ENCODE measurements around the gene KCNIP3. TPM values are rescaled to one million over a fixed set of nuclear protein-coding genes. Genes with fewer than 3 reads are reported as not detected.
"Not testable (repeated sequence)": the region's sequence is repeated elsewhere in the genome, so short reads cannot be mapped to it uniquely, and the experiment has no call there.

The KCNIP3 gene
- total RNA-seq, 4 donors from 2014 or later = 5.2 to 20.4 (median 11.4) TPM

DNA sequence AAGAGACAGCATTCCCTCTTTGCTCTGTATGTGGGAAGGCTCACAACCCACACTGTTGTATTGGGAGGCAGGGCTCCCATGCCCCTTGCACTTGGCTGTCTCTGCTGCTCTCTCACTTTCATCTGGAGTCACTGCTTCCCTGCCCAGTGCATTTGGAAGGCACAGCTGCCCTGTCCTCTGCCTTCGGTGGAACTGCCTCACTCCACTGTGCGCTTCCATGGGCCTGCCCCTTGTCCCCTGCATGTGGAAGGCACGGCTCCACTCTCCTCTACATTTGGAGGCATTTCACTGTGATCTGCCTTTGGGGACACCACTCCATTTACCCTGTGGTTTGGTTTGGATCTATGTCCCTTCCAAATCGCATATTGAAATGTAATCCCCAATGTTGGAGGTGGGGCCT lies 32.0 kb upstream of the KCNIP3 start:
- intact Hi-C loops (cut with DNase I; ENCODE audit: low total_unique reads) = no loop called here
- TF ChIP-seq, protein P1, sequence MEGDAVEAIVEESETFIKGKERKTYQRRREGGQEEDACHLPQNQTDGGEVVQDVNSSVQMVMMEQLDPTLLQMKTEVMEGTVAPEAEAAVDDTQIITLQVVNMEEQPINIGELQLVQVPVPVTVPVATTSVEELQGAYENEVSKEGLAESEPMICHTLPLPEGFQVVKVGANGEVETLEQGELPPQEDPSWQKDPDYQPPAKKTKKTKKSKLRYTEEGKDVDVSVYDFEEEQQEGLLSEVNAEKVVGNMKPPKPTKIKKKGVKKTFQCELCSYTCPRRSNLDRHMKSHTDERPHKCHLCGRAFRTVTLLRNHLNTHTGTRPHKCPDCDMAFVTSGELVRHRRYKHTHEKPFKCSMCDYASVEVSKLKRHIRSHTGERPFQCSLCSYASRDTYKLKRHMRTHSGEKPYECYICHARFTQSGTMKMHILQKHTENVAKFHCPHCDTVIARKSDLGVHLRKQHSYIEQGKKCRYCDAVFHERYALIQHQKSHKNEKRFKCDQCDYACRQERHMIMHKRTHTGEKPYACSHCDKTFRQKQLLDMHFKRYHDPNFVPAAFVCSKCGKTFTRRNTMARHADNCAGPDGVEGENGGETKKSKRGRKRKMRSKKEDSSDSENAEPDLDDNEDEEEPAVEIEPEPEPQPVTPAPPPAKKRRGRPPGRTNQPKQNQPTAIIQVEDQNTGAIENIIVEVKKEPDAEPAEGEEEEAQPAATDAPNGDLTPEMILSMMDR (IDR thresholded peaks at IDR 0.05) = no peak
- no peak for TF ChIP-seq POLR2A (IDR thresholded peaks at IDR 0.05)
- DNase-seq (ENCODE audit: low spot score in 2 of 2) = peak; percentile 5 to 42
- H3K4me3 ChIP-seq (ENCODE audit: low read depth, poor library complexity, severe bottlenecking) = no peak overlapping the region
- WGBS, 2 donors = 83 to 84% methylated on average over 4 of the region's 4 CpGs

DNA sequence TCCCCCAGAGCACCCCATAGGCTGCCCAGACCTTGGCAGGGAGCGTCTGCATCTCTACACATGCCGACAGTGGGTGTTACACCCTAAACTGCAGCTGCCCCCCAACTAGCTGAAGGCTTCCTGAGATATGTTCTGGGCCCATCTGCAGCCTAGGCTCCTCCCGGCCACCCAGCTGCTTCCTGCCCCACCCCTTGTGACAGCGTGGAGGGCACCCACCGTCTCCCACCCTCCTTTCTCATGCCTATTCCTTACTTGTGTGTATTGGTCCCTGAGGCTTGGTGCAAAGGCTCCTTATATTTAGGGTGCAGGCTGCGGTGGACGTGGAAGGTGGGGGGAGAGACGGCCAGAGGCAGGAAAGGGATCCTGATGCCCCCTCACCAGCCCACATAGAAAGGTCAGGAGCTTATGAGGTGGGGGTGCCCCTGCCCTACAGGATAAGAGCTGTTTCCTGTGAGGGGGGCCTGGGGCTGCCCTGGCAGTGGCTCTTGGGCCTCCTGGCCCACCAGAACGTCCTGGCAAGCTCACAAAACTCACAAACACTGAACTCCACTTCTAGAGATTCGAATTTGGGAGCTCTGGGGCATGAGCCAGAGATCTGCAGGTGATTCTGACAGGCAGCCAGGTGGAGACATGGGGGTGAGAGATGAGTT lies 30.2 kb upstream of the KCNIP3 start:
- no peak overlapping the region for H3K4me3 ChIP-seq (ENCODE audit: low read depth, poor library complexity, severe bottlenecking)
- intact Hi-C loops (cut with DNase I; ENCODE audit: low total_unique reads) = no loop called here
- WGBS, 2 donors = 77 to 78% methylated on average over 10 of the region's 10 CpGs
- DNase-seq (ENCODE audit: low spot score in 2 of 2) = peak; percentile 5 to 66
- TF ChIP-seq POLR2A (IDR thresholded peaks at IDR 0.05) = no peak
- TF ChIP-seq, protein P1 (IDR thresholded peaks at IDR 0.05) = no peak

DNA sequence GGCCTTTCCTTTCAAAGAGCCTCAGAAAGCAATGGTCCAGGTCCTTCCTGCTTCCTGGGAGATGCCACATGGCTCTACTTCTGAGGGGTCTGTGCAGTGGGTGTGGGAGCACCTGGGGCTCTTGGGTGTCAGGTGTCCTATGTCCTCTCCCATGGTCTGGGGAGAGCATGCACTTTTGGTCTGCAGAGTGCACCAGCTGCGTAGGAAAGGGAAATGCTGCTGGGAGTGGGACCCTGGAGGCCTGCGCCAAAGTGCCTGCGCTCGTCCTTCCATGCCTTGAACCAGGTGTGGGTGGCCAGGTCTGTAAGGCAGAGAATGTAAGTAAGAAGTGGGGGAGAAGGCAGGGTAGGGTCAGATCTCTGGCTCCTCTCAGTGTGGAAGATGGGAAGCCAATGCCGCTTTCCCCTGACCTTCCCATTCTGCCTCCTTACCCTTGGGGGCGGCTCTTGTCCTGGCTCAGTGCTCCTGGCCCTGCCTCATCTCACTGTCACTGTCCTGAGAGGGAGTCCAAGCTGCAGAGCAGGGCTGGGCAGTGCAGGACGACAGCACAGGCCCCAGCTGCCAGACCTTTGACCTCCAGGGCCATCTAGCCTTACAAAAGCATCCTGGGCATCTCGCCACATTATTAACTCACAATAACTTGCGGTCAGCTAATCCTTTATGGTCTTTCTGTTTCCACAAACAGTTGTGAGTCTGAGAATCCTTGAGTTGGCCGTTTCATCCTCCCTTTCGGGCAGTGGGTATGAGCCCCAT lies 29.5 kb upstream of the KCNIP3 start:
- intact Hi-C loops (cut with DNase I; ENCODE audit: low total_unique reads) = no loop called here
- DNase-seq (ENCODE audit: low spot score in 2 of 2) = peak; percentile 8 to 63
- no peak overlapping the region for H3K4me3 ChIP-seq (ENCODE audit: low read depth, poor library complexity, severe bottlenecking)
- TF ChIP-seq, protein P1 (IDR thresholded peaks at IDR 0.05) = no peak
- TF ChIP-seq POLR2A (IDR thresholded peaks at IDR 0.05) = no peak
- WGBS, 2 donors = 86 to 87% methylated on average over 11 of the region's 11 CpGs

DNA sequence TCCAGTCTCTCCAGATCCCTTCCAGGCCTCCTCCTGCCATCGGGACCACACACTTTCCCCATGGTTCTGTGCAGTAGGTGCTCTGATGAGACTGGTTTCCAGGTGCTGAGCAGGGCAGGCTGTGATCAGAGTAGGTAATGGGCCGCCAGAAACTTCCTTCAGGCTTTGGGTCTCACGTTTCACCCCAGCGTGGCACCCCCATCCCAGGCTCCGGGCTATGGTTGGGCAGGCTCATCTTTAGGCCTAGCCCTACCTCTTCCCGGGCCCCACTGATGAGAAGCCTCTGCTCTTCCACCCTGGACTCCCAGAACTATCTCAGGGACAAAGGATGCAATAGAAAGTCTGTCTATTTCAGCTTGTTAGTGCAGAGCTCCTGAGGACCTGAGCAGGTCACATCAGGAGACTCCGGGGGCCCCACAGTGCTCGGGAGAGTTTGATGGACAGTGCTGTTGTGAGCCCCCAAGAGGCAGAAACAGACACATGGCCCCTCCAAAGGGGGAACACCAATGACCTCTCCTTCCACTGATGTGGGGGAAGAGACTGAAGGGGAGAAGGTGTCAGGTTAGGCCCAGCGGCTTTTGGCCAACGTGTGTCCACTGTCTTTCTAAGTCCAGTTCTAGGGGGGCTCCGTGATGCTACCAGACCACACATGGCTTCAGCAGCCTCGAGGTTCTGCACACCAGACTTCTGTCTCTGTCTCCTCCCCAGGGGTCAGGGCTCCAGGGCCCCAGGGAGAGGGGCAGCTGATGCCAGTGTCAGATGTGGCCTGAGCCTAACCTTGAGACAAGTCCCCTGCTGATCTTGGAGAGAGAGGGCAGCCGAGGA lies 28.7 kb upstream of the KCNIP3 start:
- TF ChIP-seq POLR2A (IDR thresholded peaks at IDR 0.05) = no peak
- TF ChIP-seq, protein P1 (IDR thresholded peaks at IDR 0.05) = no peak
- DNase-seq (ENCODE audit: low spot score in 2 of 2) = peak; percentile 8 to 76
- H3K4me3 ChIP-seq (ENCODE audit: low read depth, poor library complexity, severe bottlenecking) = no peak overlapping the region
- WGBS, 2 donors = 90% methylated on average over 13 of the region's 13 CpGs
- intact Hi-C loops (cut with DNase I; ENCODE audit: low total_unique reads) = no loop called here

DNA sequence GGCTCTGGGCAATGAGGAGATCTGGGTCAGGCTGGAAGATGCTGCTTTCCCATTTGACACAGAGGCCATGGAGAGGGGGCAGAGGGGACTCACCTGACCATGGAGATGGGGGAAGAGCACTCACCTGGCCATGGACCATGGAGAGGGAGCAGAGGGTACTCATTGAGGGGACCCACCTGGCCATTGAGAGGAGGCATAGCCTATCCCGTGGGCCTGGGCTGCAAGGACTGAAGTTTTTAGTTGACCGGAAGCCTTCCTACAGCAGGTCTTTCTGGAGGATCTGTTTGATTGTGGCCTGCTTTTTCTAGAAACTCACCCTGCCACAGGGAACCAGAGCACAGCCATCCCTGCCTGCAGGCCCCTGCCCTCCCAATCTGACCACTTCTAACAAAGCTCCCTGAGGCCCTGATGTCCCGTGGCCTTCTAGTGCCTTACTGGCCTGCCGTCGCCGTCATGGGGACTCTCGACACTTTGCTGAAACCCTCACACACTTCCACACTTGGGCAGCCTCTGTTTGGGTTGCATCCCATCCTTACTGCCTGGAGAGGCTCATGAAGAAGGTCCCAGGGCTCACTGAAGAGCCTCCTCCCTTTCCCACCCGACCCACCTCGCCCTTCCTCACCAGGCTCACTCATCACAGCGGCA lies 28.0 kb upstream of the KCNIP3 start:
- 90 to 95% methylated on average over 10 of the region's 10 CpGs for WGBS, 2 donors
- intact Hi-C loops (cut with DNase I; ENCODE audit: low total_unique reads) = no loop called here
- TF ChIP-seq POLR2A (IDR thresholded peaks at IDR 0.05) = no peak
- TF ChIP-seq, protein P1 (IDR thresholded peaks at IDR 0.05) = no peak
- no peak overlapping the region for H3K4me3 ChIP-seq (ENCODE audit: low read depth, poor library complexity, severe bottlenecking)
- peak in 1 of 2 donors; percentile 76 for DNase-seq (ENCODE audit: low spot score in 2 of 2)

DNA sequence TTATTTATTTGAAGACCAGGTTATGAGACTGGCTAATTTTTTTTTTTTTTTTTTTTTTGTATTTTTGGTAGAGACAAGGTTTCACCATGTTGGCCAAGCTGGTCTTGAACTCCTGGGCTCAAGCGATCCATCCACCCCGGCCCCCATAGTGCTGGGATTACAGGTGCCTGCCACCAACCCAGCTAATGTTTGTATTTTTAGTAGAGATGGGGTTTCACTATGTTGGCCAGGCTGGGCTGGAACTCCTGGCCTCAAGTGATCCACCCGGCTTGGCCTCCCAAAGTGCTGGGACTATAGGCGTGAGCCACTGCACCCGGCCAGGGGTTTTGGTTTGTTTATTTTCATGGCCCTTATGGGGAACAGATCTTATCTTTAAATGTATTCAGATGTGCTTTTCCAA lies 27.4 kb upstream of the KCNIP3 start:
- intact Hi-C loops (cut with DNase I; ENCODE audit: low total_unique reads); H3K4me3 ChIP-seq (ENCODE audit: low read depth, poor library complexity, severe bottlenecking): not testable (repeated sequence)
- peak; percentile 6 to 45 for DNase-seq (ENCODE audit: low spot score in 2 of 2)
- WGBS, 2 donors = 82 to 88% methylated on average over 5 of the region's 5 CpGs

All from lower leg skin (tissue), 4 donors.